ENCODE results near the gene TMEM51. TPM values are rescaled to one million over a fixed set of nuclear protein-coding genes. Genes with fewer than 3 reads are reported as not detected.

TMEM51 gene
- total and polyA plus RNA-seq, 2 of the 4 experiments (the other 2 are of a cell fraction), result 2.7 to 10.2 TPM

Other genes starting within 250 kb of the TMEM51 start
- gene FHAD1, start 93.5 kb downstream of the TMEM51 start, total RNA-seq (2012; rRNA removed), result not detected in 2 replicates
- gene FHAD1, start 93.5 kb downstream of the TMEM51 start, polyA plus RNA-seq (2012; rRNA removed), result not detected in 2 replicates

All from IMR-90 (cell line).